HCT116 (cell line): Measurements from ENCODE around the gene ARMC2.

Experiments
- CEBPB ChIP-seq: IDR thresholded peaks from 2 replicates; pipeline ENCODE4 v1.6.1; 2012; ENCODE audit warnings: low read depth
- EZH2 ChIP-seq: fragments of 200-600 bp; sonication (generic); IDR thresholded peaks from 2 replicates; pipeline ENCODE4 v1.6.1; 2017; ENCODE audit warnings: antibody characterized with exemption, mixed run types
- JUND ChIP-seq: IDR thresholded peaks from 2 replicates; pipeline ENCODE4 v1.6.1; 2012
- POLR2A ChIP-seq: IDR thresholded peaks from 2 replicates; pipeline ENCODE4 v1.7.0; 2011; ENCODE audit warnings: borderline replicate concordance; ENCODE audit not compliant: insufficient read depth, insufficient read length; ENCODE audit errors: extremely low read depth
- RAD21 ChIP-seq: IDR thresholded peaks from 2 replicates; pipeline ENCODE4 v1.6.1; 2012; ENCODE audit warnings: low read depth, mild to moderate bottlenecking
- SIN3A ChIP-seq: IDR thresholded peaks from 2 replicates; pipeline ENCODE4 v1.6.1; 2012; ENCODE audit warnings: low read depth
- TCF7L2 ChIP-seq: IDR thresholded peaks from 2 replicates; pipeline ENCODE4 v1.7.0; 2011; ENCODE audit warnings: borderline replicate concordance, inconsistent platforms; ENCODE audit not compliant: insufficient read depth, insufficient read length; ENCODE audit errors: extremely low read depth
- ZFX ChIP-seq: fragments of 450-650 bp; IDR thresholded peaks from 2 replicates; pipeline ENCODE4 v1.6.1; 2017
- ZNF274 ChIP-seq: fragments of 200-500 bp; sonication (Bioruptor generic); IDR thresholded peaks from 2 replicates; pipeline ENCODE4 v1.6.1; 2014; ENCODE audit warnings: mild to moderate bottlenecking, low read depth, low read length, inconsistent platforms
- TF ChIP-seq, protein P1 (sequence below), 3 experiments: fragments of 200-600 bp in 1 of 3; sonication (generic) in 1 of 3; IDR thresholded peaks in 2 of 3; conservative IDR thresholded peaks in 1 of 3; 2 replicates each; pipeline ENCODE4 v1.5.1; 2012 to 2017; ENCODE audit warnings: low read depth in 2 of 3, low read length in 2 of 3, antibody characterized with exemption in 1 of 3, borderline replicate concordance in 1 of 3, control low read depth in 1 of 3, mild to moderate bottlenecking in 1 of 3, mixed read lengths in 1 of 3, mixed run types in 1 of 3, moderate library complexity in 1 of 3; ENCODE audit not compliant: insufficient read depth in 1 of 3
- TF ChIP-seq, protein P2 (sequence below): IDR thresholded peaks from 2 replicates; pipeline ENCODE4 v1.6.1; 2012
- TF ChIP-seq, protein P3 (sequence below): IDR thresholded peaks from 2 replicates; pipeline ENCODE4 v1.6.1; 2012; ENCODE audit warnings: low read depth
- TF ChIP-seq, protein P4 (sequence below): IDR thresholded peaks from 2 replicates; pipeline ENCODE4 v1.6.1; 2012
- TF ChIP-seq, protein P5 (sequence below): IDR thresholded peaks from 2 replicates; pipeline ENCODE4 v1.6.1; 2011; ENCODE audit warnings: mild to moderate bottlenecking, low read length, moderate library complexity; ENCODE audit not compliant: insufficient replicate concordance; ENCODE audit errors: extremely low read depth

DNA sequence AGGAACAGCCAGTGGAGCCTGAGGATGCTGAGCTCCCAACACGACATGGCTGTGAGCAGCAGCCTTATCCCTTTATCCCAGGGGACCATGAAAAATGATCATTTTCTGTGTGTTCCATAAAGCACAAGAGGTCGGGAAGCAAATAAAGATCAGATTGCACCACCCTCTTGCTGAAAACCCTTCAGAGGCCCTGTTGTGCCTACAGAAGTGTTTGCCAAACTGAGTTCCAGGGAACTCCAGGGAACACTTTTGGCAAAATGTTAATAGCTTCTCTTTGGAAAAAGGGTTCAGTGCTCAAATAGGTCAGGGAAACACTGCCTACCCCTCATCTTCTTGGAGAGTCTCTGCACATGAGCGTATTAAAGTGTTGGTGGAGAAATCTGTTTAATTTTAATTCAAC, 24.4 kb downstream of the ARMC2 start:
- TF ChIP-seq, protein P1, sequence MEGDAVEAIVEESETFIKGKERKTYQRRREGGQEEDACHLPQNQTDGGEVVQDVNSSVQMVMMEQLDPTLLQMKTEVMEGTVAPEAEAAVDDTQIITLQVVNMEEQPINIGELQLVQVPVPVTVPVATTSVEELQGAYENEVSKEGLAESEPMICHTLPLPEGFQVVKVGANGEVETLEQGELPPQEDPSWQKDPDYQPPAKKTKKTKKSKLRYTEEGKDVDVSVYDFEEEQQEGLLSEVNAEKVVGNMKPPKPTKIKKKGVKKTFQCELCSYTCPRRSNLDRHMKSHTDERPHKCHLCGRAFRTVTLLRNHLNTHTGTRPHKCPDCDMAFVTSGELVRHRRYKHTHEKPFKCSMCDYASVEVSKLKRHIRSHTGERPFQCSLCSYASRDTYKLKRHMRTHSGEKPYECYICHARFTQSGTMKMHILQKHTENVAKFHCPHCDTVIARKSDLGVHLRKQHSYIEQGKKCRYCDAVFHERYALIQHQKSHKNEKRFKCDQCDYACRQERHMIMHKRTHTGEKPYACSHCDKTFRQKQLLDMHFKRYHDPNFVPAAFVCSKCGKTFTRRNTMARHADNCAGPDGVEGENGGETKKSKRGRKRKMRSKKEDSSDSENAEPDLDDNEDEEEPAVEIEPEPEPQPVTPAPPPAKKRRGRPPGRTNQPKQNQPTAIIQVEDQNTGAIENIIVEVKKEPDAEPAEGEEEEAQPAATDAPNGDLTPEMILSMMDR (IDR thresholded peaks at IDR 0.05 in 2 of 3, conservative IDR thresholded peaks at IDR 0.05 in 1 of 3; ENCODE audit: borderline replicate concordance in 1 of 3, insufficient read depth in 1 of 3, low read depth in 2 of 3, low read length in 2 of 3), result no peak
- no peak for TF ChIP-seq SIN3A
- no peak for TF ChIP-seq JUND
- no peak for TF ChIP-seq POLR2A
- no peak for TF ChIP-seq RAD21
- no peak for TF ChIP-seq EZH2
- TF ChIP-seq, protein P2, sequence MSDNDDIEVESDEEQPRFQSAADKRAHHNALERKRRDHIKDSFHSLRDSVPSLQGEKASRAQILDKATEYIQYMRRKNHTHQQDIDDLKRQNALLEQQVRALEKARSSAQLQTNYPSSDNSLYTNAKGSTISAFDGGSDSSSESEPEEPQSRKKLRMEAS, result no peak
- TF ChIP-seq, protein P3, sequence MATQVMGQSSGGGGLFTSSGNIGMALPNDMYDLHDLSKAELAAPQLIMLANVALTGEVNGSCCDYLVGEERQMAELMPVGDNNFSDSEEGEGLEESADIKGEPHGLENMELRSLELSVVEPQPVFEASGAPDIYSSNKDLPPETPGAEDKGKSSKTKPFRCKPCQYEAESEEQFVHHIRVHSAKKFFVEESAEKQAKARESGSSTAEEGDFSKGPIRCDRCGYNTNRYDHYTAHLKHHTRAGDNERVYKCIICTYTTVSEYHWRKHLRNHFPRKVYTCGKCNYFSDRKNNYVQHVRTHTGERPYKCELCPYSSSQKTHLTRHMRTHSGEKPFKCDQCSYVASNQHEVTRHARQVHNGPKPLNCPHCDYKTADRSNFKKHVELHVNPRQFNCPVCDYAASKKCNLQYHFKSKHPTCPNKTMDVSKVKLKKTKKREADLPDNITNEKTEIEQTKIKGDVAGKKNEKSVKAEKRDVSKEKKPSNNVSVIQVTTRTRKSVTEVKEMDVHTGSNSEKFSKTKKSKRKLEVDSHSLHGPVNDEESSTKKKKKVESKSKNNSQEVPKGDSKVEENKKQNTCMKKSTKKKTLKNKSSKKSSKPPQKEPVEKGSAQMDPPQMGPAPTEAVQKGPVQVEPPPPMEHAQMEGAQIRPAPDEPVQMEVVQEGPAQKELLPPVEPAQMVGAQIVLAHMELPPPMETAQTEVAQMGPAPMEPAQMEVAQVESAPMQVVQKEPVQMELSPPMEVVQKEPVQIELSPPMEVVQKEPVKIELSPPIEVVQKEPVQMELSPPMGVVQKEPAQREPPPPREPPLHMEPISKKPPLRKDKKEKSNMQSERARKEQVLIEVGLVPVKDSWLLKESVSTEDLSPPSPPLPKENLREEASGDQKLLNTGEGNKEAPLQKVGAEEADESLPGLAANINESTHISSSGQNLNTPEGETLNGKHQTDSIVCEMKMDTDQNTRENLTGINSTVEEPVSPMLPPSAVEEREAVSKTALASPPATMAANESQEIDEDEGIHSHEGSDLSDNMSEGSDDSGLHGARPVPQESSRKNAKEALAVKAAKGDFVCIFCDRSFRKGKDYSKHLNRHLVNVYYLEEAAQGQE, result no peak
- no peak for TF ChIP-seq ZFX
- no peak for TF ChIP-seq TCF7L2
- no peak for TF ChIP-seq ZNF274
- TF ChIP-seq, protein P4, sequence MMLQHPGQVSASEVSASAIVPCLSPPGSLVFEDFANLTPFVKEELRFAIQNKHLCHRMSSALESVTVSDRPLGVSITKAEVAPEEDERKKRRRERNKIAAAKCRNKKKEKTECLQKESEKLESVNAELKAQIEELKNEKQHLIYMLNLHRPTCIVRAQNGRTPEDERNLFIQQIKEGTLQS, result no peak
- no peak for TF ChIP-seq CEBPB
- TF ChIP-seq, protein P5, sequence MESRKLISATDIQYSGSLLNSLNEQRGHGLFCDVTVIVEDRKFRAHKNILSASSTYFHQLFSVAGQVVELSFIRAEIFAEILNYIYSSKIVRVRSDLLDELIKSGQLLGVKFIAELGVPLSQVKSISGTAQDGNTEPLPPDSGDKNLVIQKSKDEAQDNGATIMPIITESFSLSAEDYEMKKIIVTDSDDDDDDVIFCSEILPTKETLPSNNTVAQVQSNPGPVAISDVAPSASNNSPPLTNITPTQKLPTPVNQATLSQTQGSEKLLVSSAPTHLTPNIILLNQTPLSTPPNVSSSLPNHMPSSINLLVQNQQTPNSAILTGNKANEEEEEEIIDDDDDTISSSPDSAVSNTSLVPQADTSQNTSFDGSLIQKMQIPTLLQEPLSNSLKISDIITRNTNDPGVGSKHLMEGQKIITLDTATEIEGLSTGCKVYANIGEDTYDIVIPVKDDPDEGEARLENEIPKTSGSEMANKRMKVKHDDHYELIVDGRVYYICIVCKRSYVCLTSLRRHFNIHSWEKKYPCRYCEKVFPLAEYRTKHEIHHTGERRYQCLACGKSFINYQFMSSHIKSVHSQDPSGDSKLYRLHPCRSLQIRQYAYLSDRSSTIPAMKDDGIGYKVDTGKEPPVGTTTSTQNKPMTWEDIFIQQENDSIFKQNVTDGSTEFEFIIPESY, result no peak
